ENCODE measurements around the gene STAG1. TPM values are rescaled to one million over a fixed set of nuclear protein-coding genes. Genes with fewer than 3 reads are reported as not detected.
"Not testable (repeated sequence)": the region's sequence is repeated elsewhere in the genome, so short reads cannot be mapped to it uniquely, and the experiment has no call there.

Gene STAG1
- total and polyA plus RNA-seq, 2 of the 13 experiments (the other 11 are each of a cell fraction or from before 2014, with no cell fraction given), result 6.2 to 25.9 TPM

DNA sequence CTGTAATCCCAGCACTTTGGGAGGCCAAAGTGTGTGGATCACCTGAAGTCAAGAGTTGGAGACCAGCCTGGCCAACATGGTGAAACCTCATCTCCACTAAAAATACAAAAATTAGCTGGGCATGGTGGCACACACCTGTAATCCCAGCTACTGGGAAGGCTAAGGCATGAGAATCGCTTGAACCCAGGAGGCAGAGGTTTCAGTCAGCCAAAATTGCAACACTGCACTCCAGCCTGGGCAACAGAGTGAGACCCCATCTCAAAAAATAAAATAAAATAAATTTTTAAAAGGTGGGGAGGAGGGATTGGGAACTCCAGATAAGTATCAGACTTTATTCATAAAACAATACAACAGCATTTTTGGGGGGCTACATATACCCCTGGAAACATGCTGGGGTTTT, 42.4 kb downstream of the STAG1 start:
- Histone ChIP-seq H3K79me2 (ENCODE audit: insufficient read depth, low read length) (peaks cover 82% of the 10 kb centered on the region), H3K4me1 (ENCODE audit: insufficient read depth, low read length) (peaks cover 40% of the 10 kb centered on the region)
- intact Hi-C loops (cut with micrococcal nuclease; ENCODE audit: unreplicated experiment); BruUV-seq (replicated peaks); H3K4me3 ChIP-seq (replicated peaks in 1 of 3; ENCODE audit: insufficient read depth in 1 of 3, low read depth in 2 of 3, low read length in 3 of 3); ATAC-seq; H3K27ac ChIP-seq (ENCODE audit: extremely low read length, insufficient read depth, low read length); FAIRE-seq; H3K9ac ChIP-seq (ENCODE audit: insufficient read depth, low read depth, low read length); CTCF ChIA-PET (ENCODE audit: low intra/inter-chr PET ratio, low total read pairs); DNase-seq (ENCODE audit: low spot score); H4K20me1 ChIP-seq (ENCODE audit: insufficient read depth, low read length); in situ Hi-C loops (cut with HindIII; ENCODE audit: extremely low pct_ligation_motif_present, low pct_unique_long_range_greater_than_20kb); H2AFZ ChIP-seq (ENCODE audit: low read length); H3K36me3 ChIP-seq (replicated peaks in 1 of 2; ENCODE audit: control insufficient read depth in 1 of 2, insufficient read depth in 2 of 2, low read length in 2 of 2); POLR2A ChIA-PET; H3K27me3 ChIP-seq (ENCODE audit: control insufficient read depth in 1 of 2, insufficient read depth in 2 of 2, low read length in 2 of 2); H3K9me3 ChIP-seq (ENCODE audit: low read length); H3K4me2 ChIP-seq (ENCODE audit: low read depth, low read length): not testable (repeated sequence)
- peak; percentile 38; the same call in 1 of the 2 replicates for TF ChIP-seq ZNF121 (CRISPR knock-in tag; IDR thresholded peaks at IDR 0.05)
- WGBS (ENCODE audit: low lambda C conversion rate), result 100% methylated on average over 1 of the region's 1 CpG

DNA sequence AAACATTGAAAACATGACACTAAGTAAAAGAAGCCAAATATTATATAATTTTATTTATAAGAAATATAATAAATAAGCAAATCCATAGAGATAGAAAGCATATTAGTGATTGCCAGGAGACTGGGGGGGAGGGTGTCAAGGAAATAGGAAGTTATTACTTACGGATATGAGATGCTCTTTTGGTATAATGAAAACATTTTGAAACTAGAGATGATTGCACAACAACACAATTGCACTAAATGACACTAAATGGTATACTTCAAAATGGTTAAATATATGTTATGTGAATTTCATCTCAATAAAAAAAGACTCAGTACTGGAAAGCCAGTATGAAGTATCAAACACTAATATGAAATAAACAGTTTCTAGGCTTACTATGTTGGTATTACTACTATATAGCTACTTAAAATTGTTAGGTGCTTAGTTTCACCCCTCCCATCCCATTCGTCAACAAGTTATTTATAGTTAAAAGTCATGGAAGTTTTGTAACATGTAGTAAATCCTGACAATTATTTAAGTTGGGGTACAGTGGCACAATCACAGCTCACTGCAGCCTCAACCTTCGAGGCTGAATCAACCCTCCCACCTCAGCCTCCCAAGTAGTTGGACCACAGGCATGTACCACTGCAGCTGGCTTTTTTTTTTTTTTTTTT, 43.7 kb downstream of the STAG1 start:
- intact Hi-C loops (cut with micrococcal nuclease; ENCODE audit: unreplicated experiment) (no loop called here), in situ Hi-C loops (cut with HindIII; ENCODE audit: extremely low pct_ligation_motif_present, low pct_unique_long_range_greater_than_20kb) (no loop called here)
- ATAC-seq (no peak), FAIRE-seq (no peak), DNase-seq (ENCODE audit: low spot score) (no peak)
- Histone ChIP-seq H3K36me3 (replicated peaks in 1 of 2; ENCODE audit: control insufficient read depth in 1 of 2, insufficient read depth in 2 of 2, low read length in 2 of 2) (no peaks in the 10 kb centered on the region; a peak in 1 of 5 replicates), H3K79me2 (ENCODE audit: insufficient read depth, low read length) (peaks cover 83% of the 10 kb centered on the region), H3K4me3 (replicated peaks in 1 of 3; ENCODE audit: insufficient read depth in 1 of 3, low read depth in 2 of 3, low read length in 3 of 3) (no peak overlapping the region), H3K4me1 (ENCODE audit: insufficient read depth, low read length) (peaks cover 43% of the 10 kb centered on the region), H4K20me1 (ENCODE audit: insufficient read depth, low read length) (no peaks in the 10 kb centered on the region), H3K9me3 (ENCODE audit: low read length) (no peaks in the 10 kb centered on the region), H3K27me3 (ENCODE audit: control insufficient read depth in 1 of 2, insufficient read depth in 2 of 2, low read length in 2 of 2) (no peaks in the 10 kb centered on the region), H3K4me2 (ENCODE audit: low read depth, low read length) (no peak overlapping the region), H3K9ac (ENCODE audit: insufficient read depth, low read depth, low read length) (no peak overlapping the region), H2AFZ (ENCODE audit: low read length) (no peak overlapping the region), H3K27ac (ENCODE audit: extremely low read length, insufficient read depth, low read length) (no peak overlapping the region)
- CTCF ChIA-PET (ENCODE audit: low intra/inter-chr PET ratio, low total read pairs), result no interaction called here
- POLR2A ChIA-PET, result no interaction called here
- no TSS peak for BruUV-seq (replicated peaks)
- 93% methylated on average over 3 of the region's 3 CpGs for WGBS (ENCODE audit: low lambda C conversion rate)
- TF ChIP-seq ZNF451 (CRISPR knock-in tag; IDR thresholded peaks at IDR 0.05) (no peak), CEBPB (IDR thresholded peaks at IDR 0.05; ENCODE audit: borderline replicate concordance, low read depth, low read length) (peak; percentile 72), ZNF580 (CRISPR knock-in tag; IDR thresholded peaks at IDR 0.05; ENCODE audit: borderline replicate concordance, low read depth) (no peak), POGZ (CRISPR knock-in tag; IDR thresholded peaks at IDR 0.05) (0 out of 2 replicates have a peak, but pooled peaks have one; percentile 15), RARG (CRISPR knock-in tag; IDR thresholded peaks at IDR 0.05; ENCODE audit: low read depth) (no peak), ZNF788 (CRISPR knock-in tag; IDR thresholded peaks at IDR 0.05; ENCODE audit: borderline replicate concordance) (no peak), KLF6 (CRISPR knock-in tag; IDR thresholded peaks at IDR 0.05) (no peak), WIZ (CRISPR knock-in tag; IDR thresholded peaks at IDR 0.05) (no peak)
- TF ChIP-seq, protein P1, sequence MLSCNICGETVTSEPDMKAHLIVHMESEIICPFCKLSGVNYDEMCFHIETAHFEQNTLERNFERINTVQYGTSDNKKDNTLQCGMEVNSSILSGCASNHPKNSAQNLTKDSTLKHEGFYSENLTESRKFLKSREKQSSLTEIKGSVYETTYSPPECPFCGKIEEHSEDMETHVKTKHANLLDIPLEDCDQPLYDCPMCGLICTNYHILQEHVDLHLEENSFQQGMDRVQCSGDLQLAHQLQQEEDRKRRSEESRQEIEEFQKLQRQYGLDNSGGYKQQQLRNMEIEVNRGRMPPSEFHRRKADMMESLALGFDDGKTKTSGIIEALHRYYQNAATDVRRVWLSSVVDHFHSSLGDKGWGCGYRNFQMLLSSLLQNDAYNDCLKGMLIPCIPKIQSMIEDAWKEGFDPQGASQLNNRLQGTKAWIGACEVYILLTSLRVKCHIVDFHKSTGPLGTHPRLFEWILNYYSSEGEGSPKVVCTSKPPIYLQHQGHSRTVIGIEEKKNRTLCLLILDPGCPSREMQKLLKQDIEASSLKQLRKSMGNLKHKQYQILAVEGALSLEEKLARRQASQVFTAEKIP (CRISPR knock-in tag; IDR thresholded peaks at IDR 0.05; ENCODE audit: borderline replicate concordance), result no peak
- TF ChIP-seq, protein P2, sequence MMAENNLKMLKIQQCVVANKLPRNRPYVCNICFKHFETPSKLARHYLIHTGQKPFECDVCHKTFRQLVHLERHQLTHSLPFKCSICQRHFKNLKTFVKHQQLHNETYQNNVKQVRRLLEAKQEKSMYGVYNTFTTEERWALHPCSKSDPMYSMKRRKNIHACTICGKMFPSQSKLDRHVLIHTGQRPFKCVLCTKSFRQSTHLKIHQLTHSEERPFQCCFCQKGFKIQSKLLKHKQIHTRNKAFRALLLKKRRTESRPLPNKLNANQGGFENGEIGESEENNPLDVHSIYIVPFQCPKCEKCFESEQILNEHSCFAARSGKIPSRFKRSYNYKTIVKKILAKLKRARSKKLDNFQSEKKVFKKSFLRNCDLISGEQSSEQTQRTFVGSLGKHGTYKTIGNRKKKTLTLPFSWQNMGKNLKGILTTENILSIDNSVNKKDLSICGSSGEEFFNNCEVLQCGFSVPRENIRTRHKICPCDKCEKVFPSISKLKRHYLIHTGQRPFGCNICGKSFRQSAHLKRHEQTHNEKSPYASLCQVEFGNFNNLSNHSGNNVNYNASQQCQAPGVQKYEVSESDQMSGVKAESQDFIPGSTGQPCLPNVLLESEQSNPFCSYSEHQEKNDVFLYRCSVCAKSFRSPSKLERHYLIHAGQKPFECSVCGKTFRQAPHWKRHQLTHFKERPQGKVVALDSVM (CRISPR knock-in tag; IDR thresholded peaks at IDR 0.05), result peak; percentile 76

Measured in HepG2 (cell line).